OCI-LY1 (cell line): ENCODE data around the gene MSRB3.

Experiments
- CTCF ChIP-seq: fragments of 200-600 bp; sonication (generic), shearing (Covaris generic); IDR thresholded peaks from 2 replicates; pipeline ENCODE4 v1.5.1; 2017; ENCODE audit warnings: mild to moderate bottlenecking, antibody characterized with exemption, low read length, moderate library complexity, mixed read lengths
- EZH2 ChIP-seq: fragments of 200-600 bp; sonication (generic), shearing (Covaris generic); IDR thresholded peaks from 2 replicates; pipeline ENCODE4 v1.8.0; 2017; ENCODE audit warnings: borderline replicate concordance, mixed run types, mild to moderate bottlenecking, antibody characterized with exemption, low read length, moderate library complexity, mixed read lengths

- no peak for TF ChIP-seq CTCF
- TF ChIP-seq EZH2: no peak
Measured at GRCh38 chr12:65403188-65403587, 124.7 kb downstream of the MSRB3 start.
